AG04450 (cell line): Measurements from ENCODE around the gene TNN. TPM values are rescaled to one million over a fixed set of nuclear protein-coding genes. Genes with fewer than 3 reads are reported as not detected.

Experiments
- CTCF ChIA-PET: fragments of 300-600, 350-600 bp; formaldehyde crosslinking; extraction: SDS; loops from one replicate; lab custom pipeline; 2022; ENCODE audit warnings: antibody characterized with exemption, inconsistent platforms; lab: Charles Lee
- POLR2A ChIA-PET: fragments of 350-600 bp; formaldehyde crosslinking; extraction: SDS; loops from one replicate; lab custom pipeline; 2021; ENCODE audit warnings: antibody characterized with exemption, inconsistent platforms; lab: Yijun Ruan, JAX
- DNase-seq: peaks from one replicate; pipeline ENCODE4 v3.0.0-alpha.2; 2011; ENCODE audit warnings: low read depth, low spot score
- H3K27ac ChIP-seq: one replicate; pipeline ENCODE4 v1.5.1; 2012; ENCODE audit warnings: low read depth, low read length, control low read depth
- H3K27me3 ChIP-seq: one replicate; pipeline ENCODE4 v1.6.0; 2012; ENCODE audit warnings: low read length; ENCODE audit not compliant: control insufficient read depth, insufficient read depth
- H3K4me3 ChIP-seq: 2 replicates; pipeline ENCODE4 v1.5.1; 2011; ENCODE audit warnings: mild to moderate bottlenecking, low read depth, low read length, control low read depth
- H3K9me3 ChIP-seq: 2 replicates; pipeline ENCODE4 v1.5.1; 2012; ENCODE audit warnings: low read length; ENCODE audit not compliant: control insufficient read depth, insufficient read depth
- CTCF ChIP-seq: IDR thresholded peaks from 2 replicates; pipeline ENCODE4 v1.5.1; 2011; ENCODE audit warnings: low read depth, low read length, control low read depth, inconsistent platforms
- polyA plus RNA-seq: library from polyadenylated mRNA; depleted of rRNA; stranded (reverse); fragments of >200 nt; gene quantifications from 2 replicates; pipeline ENCODE4 v1.2.3, GENCODE V29; 2011

TNN gene
- polyA plus RNA-seq, 1 experiment: not detected

- Histone ChIP-seq H3K9me3 (no peaks in the 10 kb centered on the region), H3K27ac (no peak overlapping the region), H3K4me3 (no peak overlapping the region), H3K27me3 (no peaks in the 10 kb centered on the region)
- ChIA-PET POLR2A (no interaction called here), CTCF (interaction anchor here (1.5 kb wide), 1 partner anchor 55 kb away, joined by 3 read pairs; no protein-coding TSS in a partner anchor)
- no peak for TF ChIP-seq CTCF
- no peak for DNase-seq
Observed at GRCh38 chr1:175090780-175091179, 23.1 kb downstream of the TNN start.

GRCh38 chr1:175094626-175095025 lies 27.0 kb downstream of the TNN start:
- no peak for TF ChIP-seq CTCF
- ChIA-PET POLR2A (no interaction called here), CTCF (no interaction called here)
- no peak overlapping the region for H3K4me3 ChIP-seq
- no peak overlapping the region for H3K27ac ChIP-seq
- H3K27me3 ChIP-seq: no peaks in the 10 kb centered on the region
- no peak for DNase-seq
- H3K9me3 ChIP-seq: no peaks in the 10 kb centered on the region

- POLR2A ChIA-PET: no interaction called here
- TF ChIP-seq CTCF: no peak
- Histone ChIP-seq H3K27ac (no peak overlapping the region), H3K27me3 (no peaks in the 10 kb centered on the region), H3K4me3 (no peak overlapping the region), H3K9me3 (no peaks in the 10 kb centered on the region)
- no peak for DNase-seq
- CTCF ChIA-PET: no interaction called here
Observed at GRCh38 chr1:175095069-175095468, 27.4 kb downstream of the TNN start.

GRCh38 chr1:175095978-175096607 lies 28.5 kb downstream of the TNN start:
- DNase-seq: no peak
- Histone ChIP-seq H3K27ac (no peak overlapping the region), H3K4me3 (no peak overlapping the region), H3K27me3 (no peaks in the 10 kb centered on the region), H3K9me3 (no peaks in the 10 kb centered on the region)
- TF ChIP-seq CTCF: no peak
- ChIA-PET POLR2A (no interaction called here), CTCF (interaction anchor here (0.6 kb wide), 1 partner anchor 50 kb away, joined by 3 read pairs; no protein-coding TSS in a partner anchor)

- no peak for TF ChIP-seq CTCF
- Histone ChIP-seq H3K27me3 (no peaks in the 10 kb centered on the region), H3K4me3 (no peak overlapping the region), H3K9me3 (peaks cover 4% of the 10 kb centered on the region; the same call in 1 of the 2 replicates), H3K27ac (no peak overlapping the region)
- ChIA-PET POLR2A (no interaction called here), CTCF (no interaction called here)
- DNase-seq: no peak
Observed at GRCh38 chr1:175097361-175097760, 29.7 kb downstream of the TNN start.
